HG03354 (cell line): ENCODE measurements around the gene INHA.

Source experiments
- ATAC-seq: cut with Tn5 transposase; IDR thresholded peaks from one replicate; pipeline ENCODE4 v1.9.1; 2021; ENCODE audit warnings: mild to moderate bottlenecking; ENCODE audit not compliant: unreplicated experiment, poor library complexity, severe bottlenecking

Gene INHA

GRCh38 chr2:219539926-219540678, 32.0 kb upstream of the INHA start:
- no peak for ATAC-seq

GRCh38 chr2:219540784-219541504, 31.2 kb upstream of the INHA start:
- ATAC-seq, result no peak

DNA sequence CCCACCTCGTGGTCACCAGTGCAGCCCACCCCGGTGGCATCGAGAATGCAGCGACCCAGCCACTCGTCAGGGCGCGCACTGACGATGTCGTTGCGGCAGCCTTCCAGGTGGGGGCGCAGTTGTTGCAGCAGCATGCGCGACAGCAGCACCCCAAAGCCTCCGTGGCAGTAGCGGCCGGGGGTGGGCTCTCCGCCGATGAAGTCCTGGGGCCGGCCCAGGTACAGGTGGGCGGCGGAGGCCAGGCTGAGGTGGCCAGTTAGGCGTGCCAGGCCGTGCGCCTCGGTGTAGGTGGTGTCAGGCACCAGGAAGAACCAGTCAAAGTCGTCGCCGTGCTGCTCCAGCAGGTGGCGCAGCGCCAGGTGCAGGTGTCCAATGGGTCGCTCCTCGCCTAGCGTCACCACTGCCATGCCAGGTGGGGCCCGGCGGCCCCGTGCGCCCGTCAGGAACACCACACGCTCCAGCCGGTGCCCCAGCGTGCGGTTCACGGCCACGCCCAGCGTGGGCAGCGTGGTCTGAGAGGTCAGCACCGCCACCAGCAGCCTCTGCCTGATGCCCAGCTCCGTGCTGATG, 30.4 kb upstream of the INHA start:
- peak; percentile 54 for ATAC-seq

DNA sequence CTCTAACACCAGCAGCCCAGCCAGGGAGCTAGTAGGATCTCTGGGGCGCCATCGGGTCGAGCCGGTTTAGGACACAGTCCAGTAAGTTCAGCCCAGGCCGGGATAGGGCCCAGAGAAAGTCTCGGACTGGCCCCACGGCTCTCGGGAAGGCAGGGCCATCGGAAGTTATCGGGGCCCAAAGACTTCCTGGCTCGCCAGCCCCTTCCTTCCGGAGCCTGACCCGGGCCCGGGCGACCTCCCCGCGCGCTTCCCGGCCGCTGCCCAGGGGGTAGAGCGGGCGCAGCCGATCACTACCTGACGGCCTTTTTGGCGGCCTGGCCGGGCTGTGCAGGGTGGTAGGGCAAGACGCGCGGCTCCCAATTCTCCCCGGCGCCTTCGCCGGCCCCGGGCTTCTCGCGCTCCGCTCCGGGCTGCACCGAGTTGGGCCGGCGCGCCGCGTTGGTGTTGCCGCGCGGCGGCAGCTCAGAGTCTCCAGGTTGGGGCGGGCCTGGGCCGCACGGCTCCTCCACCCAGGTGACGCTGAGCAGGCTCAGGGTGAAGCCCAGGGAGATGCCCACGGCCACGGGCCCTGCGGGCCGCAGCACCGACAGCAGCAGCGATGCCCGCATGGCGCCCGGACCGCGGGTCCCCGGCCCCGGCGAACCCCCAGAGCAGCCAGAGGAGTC, 29.0 kb upstream of the INHA start:
- peak; percentile 41 for ATAC-seq

- ATAC-seq, result peak; percentile 77
Measured at GRCh38 chr2:219543596-219544358, 28.3 kb upstream of the INHA start, which contains the start of the genes CHPF and TMEM198. TSS of gene CHPF (minus strand) at chr2:219543809. CDS start at chr2:219543538, 271 bp downstream. TSS of gene TMEM198 (plus strand) at chr2:219544028. CDS start at chr2:219544728, 700 bp downstream.

GRCh38 chr2:219544567-219544966, 27.5 kb upstream of the INHA start:
- no peak for ATAC-seq

DNA sequence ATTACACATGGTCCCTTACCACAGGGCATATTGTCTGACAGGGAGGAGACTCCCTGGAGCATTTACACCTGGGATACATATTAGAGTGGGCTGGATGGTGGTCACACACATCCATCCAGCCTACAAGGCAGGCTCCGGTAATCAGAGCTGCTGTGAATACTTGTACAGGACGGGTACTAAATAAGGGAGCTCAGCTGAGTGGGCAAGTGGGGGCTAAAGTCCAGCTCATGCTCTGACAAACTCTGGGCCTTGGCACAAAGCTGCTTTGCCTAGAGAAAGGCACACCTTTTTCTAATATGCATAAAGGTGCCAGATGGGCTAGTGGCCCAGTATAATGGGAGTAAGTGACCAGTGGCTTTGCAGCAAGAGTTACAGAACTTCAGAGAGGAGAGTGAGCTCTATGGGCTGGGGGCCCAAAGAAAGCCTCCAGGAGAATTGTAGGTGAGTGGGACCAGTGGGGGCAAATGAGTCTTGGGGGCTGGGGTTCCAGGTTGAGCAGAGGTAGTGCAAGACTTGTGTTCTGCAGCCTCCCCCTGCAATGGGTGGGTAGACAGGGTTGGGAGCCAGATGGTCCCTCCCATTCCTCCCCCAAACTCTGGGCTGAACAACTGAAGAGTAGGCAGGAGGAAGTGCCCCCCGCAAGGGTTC, 26.7 kb upstream of the INHA start:
- no peak for ATAC-seq

DNA sequence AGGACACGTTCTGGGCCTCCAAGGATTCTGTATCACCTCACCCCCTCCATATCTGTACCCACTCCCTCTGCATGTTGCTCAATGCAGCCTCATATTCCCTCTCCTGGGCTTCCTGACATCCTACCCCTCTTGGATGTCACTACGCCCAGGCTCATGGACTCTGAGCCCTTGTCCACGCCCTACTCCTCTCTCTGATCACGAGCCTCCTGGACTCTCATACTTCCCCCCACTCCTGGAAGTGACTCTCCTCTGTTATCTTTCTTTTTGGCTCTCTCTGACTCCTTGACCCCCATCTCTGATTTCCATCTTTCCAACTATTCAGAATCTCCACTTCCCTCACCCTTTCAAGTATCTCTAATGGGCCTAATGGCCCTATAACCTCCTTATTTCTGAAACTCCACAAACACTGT, 26.2 kb upstream of the INHA start:
- ATAC-seq, result no peak

- ATAC-seq, result no peak
Measured at GRCh38 chr2:219547621-219548020, 24.5 kb upstream of the INHA start.

GRCh38 chr2:219548990-219549389, 23.1 kb upstream of the INHA start:
- no peak for ATAC-seq

DNA sequence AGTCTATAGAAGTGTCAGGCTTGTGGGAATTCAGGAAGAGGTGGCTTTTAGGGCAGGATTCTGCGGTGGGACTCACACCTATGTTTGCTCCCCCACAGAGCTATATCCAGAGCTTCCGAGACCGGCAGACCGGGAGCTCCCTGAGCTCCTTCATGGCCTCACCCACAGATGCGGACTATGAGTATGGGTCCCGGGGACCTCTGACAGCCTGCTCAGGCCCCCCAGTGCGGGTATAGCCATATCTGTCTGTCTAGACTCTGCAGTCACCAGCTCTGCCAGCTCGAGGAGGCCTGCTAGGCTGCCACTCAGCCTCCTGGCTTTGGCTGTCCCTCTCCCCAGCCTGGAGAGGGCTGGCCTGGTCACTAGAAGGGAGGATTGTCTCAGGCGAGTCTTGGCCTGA, 22.5 kb upstream of the INHA start:
- ATAC-seq, result no peak

DNA sequence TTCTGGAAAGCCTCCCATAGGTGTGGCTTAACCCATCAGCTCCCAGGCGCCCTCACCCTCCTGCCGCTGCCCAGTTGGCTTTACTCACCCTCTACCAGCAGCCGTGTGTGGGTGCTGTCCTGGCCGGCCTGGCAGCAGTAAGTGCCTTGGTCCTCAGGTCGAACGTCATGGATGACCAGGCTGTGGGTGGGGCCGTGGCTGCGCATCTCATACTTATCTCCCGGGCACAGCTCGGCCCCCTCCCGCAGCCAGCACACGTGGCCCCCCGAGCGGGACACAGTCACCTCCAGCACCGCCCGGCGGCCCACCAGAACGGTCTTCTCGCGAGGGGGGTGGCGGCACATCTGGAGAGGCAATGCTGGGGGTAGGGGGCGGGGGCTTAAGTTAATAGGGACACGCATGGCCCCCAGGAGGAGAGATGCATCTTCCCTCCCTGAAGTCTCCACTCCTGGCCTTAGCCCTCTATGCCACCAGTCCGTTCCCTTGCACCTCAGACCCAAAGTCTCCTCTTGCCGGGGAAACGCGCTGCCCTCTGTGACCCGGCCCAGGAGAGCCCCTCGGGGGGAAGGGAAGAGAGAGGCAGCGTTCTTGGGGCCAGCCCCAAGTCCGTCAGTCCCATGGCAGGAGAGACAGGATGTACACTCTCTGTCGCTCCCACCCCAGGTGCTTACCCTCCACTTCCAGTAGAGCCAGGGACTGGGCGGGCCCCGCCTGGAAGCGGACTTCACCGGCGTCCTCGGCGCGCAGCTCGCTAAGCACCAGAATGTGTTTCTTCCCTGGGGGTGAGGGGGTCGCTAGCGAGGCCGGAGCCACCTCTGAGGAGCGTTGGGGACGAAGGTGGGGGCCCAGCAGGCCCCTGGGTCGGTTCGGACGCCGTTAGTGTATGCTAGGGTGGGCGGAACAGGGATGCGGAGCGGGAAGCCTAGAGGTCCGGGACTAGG, 20.4 kb upstream of the INHA start:
- ATAC-seq, result peak; percentile 11

- peak; percentile 93 for ATAC-seq
Measured at GRCh38 chr2:219552382-219553167, 19.5 kb upstream of the INHA start.

GRCh38 chr2:219553168-219553417, 19.0 kb upstream of the INHA start:
- ATAC-seq, result no peak

- no peak for ATAC-seq
Measured at GRCh38 chr2:219553463-219553963, 18.6 kb upstream of the INHA start.

DNA sequence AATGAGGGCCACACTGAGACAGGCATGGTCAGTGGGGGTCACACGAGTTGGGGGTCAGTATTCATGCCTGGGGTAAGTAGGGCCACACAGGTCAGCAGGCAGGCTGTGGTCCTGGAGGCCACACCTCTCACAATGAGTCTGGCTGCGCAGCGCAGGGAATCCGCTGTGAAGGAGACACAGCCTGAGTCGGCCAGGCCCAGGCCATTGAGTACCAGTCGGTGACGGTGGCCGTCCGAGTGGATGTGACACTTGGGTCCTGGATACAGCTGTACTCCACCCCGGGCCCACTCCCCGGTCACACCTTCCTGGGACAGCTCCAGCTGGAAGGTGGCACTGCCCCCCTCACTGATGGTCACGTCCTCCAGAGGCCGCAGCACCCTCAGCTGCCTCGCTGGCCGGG, 17.8 kb upstream of the INHA start:
- no peak for ATAC-seq

DNA sequence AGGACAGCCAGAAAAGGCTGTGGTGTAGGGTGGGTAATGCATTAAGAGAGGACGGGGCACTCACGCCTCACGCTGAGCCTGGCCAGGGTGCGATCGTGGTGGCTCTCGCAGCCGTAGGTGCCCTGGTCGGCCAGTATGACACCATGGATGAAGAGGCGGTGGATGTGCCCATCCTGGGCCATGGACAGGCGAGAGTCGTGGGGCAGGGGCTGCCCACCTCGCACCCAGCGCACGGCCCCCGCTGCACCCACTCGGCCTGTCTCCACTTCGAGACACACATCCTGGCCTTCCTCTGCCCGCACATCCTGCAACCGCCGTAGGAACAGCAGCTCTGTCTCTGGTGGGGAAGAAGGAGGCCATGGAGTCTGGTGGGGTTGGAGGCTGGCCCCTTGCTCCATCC, 16.2 kb upstream of the INHA start:
- no peak for ATAC-seq
